Measurements from ENCODE around the gene PCDH9.

DNA sequence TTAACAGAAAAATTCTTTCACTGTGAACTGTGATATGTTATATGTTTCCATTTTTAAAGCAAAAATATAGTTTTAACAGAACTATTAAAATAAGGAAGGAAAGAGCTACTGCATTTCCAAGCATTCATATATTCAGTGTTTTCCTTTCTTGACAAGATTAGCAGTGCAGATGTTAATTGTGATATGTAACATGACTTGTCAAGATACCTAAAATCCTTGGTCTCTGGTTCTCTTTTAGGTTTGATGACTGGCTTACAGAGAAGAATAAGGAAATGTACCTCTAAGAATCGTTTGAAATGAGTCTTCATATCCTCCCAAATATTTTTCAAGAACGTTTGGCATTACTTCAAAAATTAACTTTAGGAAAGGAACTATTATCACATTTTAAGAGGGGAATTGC, 907.2 kb downstream of the PCDH9 start:
- TF ChIP-seq, protein P1, sequence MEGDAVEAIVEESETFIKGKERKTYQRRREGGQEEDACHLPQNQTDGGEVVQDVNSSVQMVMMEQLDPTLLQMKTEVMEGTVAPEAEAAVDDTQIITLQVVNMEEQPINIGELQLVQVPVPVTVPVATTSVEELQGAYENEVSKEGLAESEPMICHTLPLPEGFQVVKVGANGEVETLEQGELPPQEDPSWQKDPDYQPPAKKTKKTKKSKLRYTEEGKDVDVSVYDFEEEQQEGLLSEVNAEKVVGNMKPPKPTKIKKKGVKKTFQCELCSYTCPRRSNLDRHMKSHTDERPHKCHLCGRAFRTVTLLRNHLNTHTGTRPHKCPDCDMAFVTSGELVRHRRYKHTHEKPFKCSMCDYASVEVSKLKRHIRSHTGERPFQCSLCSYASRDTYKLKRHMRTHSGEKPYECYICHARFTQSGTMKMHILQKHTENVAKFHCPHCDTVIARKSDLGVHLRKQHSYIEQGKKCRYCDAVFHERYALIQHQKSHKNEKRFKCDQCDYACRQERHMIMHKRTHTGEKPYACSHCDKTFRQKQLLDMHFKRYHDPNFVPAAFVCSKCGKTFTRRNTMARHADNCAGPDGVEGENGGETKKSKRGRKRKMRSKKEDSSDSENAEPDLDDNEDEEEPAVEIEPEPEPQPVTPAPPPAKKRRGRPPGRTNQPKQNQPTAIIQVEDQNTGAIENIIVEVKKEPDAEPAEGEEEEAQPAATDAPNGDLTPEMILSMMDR (IDR thresholded peaks at IDR 0.05; ENCODE audit: low read depth, low read length) = no peak
- TF ChIP-seq MYC (IDR thresholded peaks at IDR 0.05; ENCODE audit: low read depth, low read length) = no peak
- TF ChIP-seq, protein P2, sequence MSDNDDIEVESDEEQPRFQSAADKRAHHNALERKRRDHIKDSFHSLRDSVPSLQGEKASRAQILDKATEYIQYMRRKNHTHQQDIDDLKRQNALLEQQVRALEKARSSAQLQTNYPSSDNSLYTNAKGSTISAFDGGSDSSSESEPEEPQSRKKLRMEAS (IDR thresholded peaks at IDR 0.05; ENCODE audit: low read depth, low read length) = no peak
- TF ChIP-seq POLR2A (IDR thresholded peaks at IDR 0.05; ENCODE audit: extremely low read depth, insufficient read length) = no peak
